ENCODE data around the gene THAP9. TPM values are rescaled to one million over a fixed set of nuclear protein-coding genes. Genes with fewer than 3 reads are reported as not detected.
"Not testable (repeated sequence)": the region's sequence is repeated elsewhere in the genome, so short reads cannot be mapped to it uniquely, and the experiment has no call there.

THAP9 gene
- total RNA-seq, 1 donor from 2014 or later, result 2.9 TPM

GRCh38 chr4:82864336-82864979 is 36.1 kb upstream of the THAP9 start:
- DNase-seq (ENCODE audit: low read depth) (no peak), FAIRE-seq (no peak)
- peaks cover 12% of the 10 kb centered on the region for H3K36me3 ChIP-seq (ENCODE audit: control insufficient read depth, insufficient read depth, low read length)
- no peaks in the 10 kb centered on the region for H3K27me3 ChIP-seq (ENCODE audit: control insufficient read depth, insufficient read depth, low read length)
- TF ChIP-seq CTCF (IDR thresholded peaks at IDR 0.05; ENCODE audit: insufficient read depth, low read length, severe bottlenecking), result no peak
- no peak overlapping the region for H3K4me3 ChIP-seq (ENCODE audit: low read depth, low read length)

- H3K4me3 ChIP-seq (ENCODE audit: low read depth, low read length), result no peak overlapping the region
- no peak for TF ChIP-seq CTCF (IDR thresholded peaks at IDR 0.05; ENCODE audit: insufficient read depth, low read length, severe bottlenecking)
- H3K27me3 ChIP-seq (ENCODE audit: control insufficient read depth, insufficient read depth, low read length), result no peaks in the 10 kb centered on the region
- DNase-seq (ENCODE audit: low read depth), result peak; percentile 98
- no peak for FAIRE-seq
- H3K36me3 ChIP-seq (ENCODE audit: control insufficient read depth, insufficient read depth, low read length), result peaks cover 16% of the 10 kb centered on the region
Observed at GRCh38 chr4:82865592-82865991, 34.9 kb upstream of the THAP9 start.

- H3K4me3 ChIP-seq (ENCODE audit: low read depth, low read length); H3K27me3 ChIP-seq (ENCODE audit: control insufficient read depth, insufficient read depth, low read length); FAIRE-seq: not testable (repeated sequence)
- peaks cover 20% of the 10 kb centered on the region for H3K36me3 ChIP-seq (ENCODE audit: control insufficient read depth, insufficient read depth, low read length)
- peak; percentile 45 for DNase-seq (ENCODE audit: low read depth)
Observed at GRCh38 chr4:82866033-82866432, 34.5 kb upstream of the THAP9 start.

- no peak for DNase-seq (ENCODE audit: low read depth)
- peaks cover 24% of the 10 kb centered on the region for H3K36me3 ChIP-seq (ENCODE audit: control insufficient read depth, insufficient read depth, low read length)
- FAIRE-seq, result no peak
- H3K4me3 ChIP-seq (ENCODE audit: low read depth, low read length), result no peak overlapping the region
- no peak for TF ChIP-seq CTCF (IDR thresholded peaks at IDR 0.05; ENCODE audit: insufficient read depth, low read length, severe bottlenecking)
- no peaks in the 10 kb centered on the region for H3K27me3 ChIP-seq (ENCODE audit: control insufficient read depth, insufficient read depth, low read length)
Observed at GRCh38 chr4:82866706-82867385, 33.7 kb upstream of the THAP9 start.

- H3K36me3 ChIP-seq (ENCODE audit: control insufficient read depth, insufficient read depth, low read length), result peaks cover 23% of the 10 kb centered on the region
- TF ChIP-seq CTCF (IDR thresholded peaks at IDR 0.05; ENCODE audit: insufficient read depth, low read length, severe bottlenecking), result no peak
- FAIRE-seq, result no peak
Observed at GRCh38 chr4:82868572-82868971, 32.0 kb upstream of the THAP9 start.

GRCh38 chr4:82885410-82885809 is 15.1 kb upstream of the THAP9 start:
- H3K36me3 ChIP-seq (ENCODE audit: control insufficient read depth, insufficient read depth, low read length), result peaks cover 2% of the 10 kb centered on the region
- TF ChIP-seq CTCF (IDR thresholded peaks at IDR 0.05; ENCODE audit: insufficient read depth, low read length, severe bottlenecking), result no peak
- peak; percentile 33 for DNase-seq (ENCODE audit: low read depth)
- no peaks in the 10 kb centered on the region for H3K27me3 ChIP-seq (ENCODE audit: control insufficient read depth, insufficient read depth, low read length)
- H3K4me3 ChIP-seq (ENCODE audit: low read depth, low read length), result no peak overlapping the region
- FAIRE-seq, result no peak

More at GRCh38 chr4:82868572-82868971, 32.0 kb upstream of the THAP9 start:
- Histone ChIP-seq H3K27me3 (ENCODE audit: control insufficient read depth, insufficient read depth, low read length) (no peaks in the 10 kb centered on the region), H3K4me3 (ENCODE audit: low read depth, low read length) (no peak overlapping the region)
- no peak for DNase-seq (ENCODE audit: low read depth)
